Measurements from ENCODE around the gene KRT80. TPM values are rescaled to one million over a fixed set of nuclear protein-coding genes. Genes with fewer than 3 reads are reported as not detected.
A peak's percentile ranks its signal among the peaks of the same experiment; 100 is the strongest.

Gene KRT80
- total RNA-seq, 1 donor from 2014 or later, result not detected

DNA sequence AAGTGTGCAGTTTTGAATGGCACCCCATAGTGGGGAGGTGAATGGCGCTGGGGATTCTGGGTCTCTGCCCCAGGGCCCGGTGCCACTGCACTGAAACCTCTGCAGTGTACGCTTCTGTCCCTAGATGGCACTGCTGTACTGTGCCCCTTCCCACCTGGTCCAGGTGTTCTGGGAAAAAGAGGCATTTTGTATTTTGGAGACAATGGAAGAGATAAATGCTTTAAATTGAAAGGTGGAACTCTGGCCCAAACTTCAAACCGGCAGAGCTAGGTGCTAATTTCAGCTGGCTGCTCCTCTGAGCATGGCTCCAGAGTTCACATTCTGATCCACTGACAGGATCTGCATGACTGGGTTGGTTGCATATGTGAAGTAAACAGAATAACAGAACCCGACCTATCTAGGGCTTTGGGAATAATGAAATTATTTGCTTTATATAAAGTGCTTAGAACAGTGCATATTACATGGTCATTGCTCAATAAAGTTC, 52.2 kb downstream of the KRT80 start:
- peak; percentile 84 for TF ChIP-seq CTCF (conservative IDR thresholded peaks at IDR 0.05)
- no peak for DNase-seq (ENCODE audit: low read depth, low spot score)
- Mint-ChIP-seq H3K27ac (ENCODE audit: unreplicated experiment) (no peak overlapping the region), H3K36me3 (ENCODE audit: low read depth) (no peaks in the 10 kb centered on the region), H3K9me3 (no peaks in the 10 kb centered on the region), H3K27me3 (ENCODE audit: low read depth) (no peaks in the 10 kb centered on the region), H3K4me3 (no peak overlapping the region), H3K4me1 (peaks cover 27% of the 10 kb centered on the region)

GRCh38 chr12:52139147-52139546, 52.7 kb downstream of the KRT80 start:
- no peak for TF ChIP-seq CTCF (conservative IDR thresholded peaks at IDR 0.05)
- no peak overlapping the region for H3K27ac Mint-ChIP-seq (ENCODE audit: unreplicated experiment)
- H3K27me3 Mint-ChIP-seq (ENCODE audit: low read depth), result no peaks in the 10 kb centered on the region
- H3K9me3 Mint-ChIP-seq, result no peaks in the 10 kb centered on the region
- no peaks in the 10 kb centered on the region for H3K36me3 Mint-ChIP-seq (ENCODE audit: low read depth)
- no peak overlapping the region for H3K4me3 Mint-ChIP-seq
- H3K4me1 Mint-ChIP-seq, result peaks cover 27% of the 10 kb centered on the region
- DNase-seq (ENCODE audit: low read depth, low spot score), result no peak

DNA sequence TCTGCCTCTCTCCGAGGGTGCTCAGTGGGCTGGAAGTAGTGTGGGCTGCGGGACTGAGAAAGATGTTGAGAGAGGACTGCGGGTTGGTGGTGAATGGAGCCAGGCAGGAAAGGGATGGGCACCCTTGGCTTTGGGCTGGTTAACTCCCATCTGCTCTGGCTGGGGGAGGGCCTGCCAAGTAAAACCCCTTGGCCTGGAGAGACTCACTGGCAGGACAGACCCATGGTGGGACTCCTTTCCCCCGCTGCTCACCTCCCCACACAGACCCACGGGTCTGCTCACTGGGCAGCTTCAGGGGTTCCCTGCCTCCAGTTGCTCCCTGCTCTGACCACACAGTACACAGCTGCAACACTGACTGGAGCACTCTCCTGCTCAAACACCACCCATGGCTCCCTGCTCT, 54.1 kb downstream of the KRT80 start:
- TF ChIP-seq CTCF (conservative IDR thresholded peaks at IDR 0.05), result no peak
- Mint-ChIP-seq H3K36me3 (ENCODE audit: low read depth) (no peaks in the 10 kb centered on the region), H3K4me1 (peaks cover 27% of the 10 kb centered on the region), H3K9me3 (no peaks in the 10 kb centered on the region), H3K4me3 (no peak overlapping the region), H3K27ac (ENCODE audit: unreplicated experiment) (no peak overlapping the region), H3K27me3 (ENCODE audit: low read depth) (no peaks in the 10 kb centered on the region)
- DNase-seq (ENCODE audit: low read depth, low spot score), result no peak

- Mint-ChIP-seq H3K36me3 (ENCODE audit: low read depth) (no peaks in the 10 kb centered on the region), H3K27me3 (ENCODE audit: low read depth) (peaks cover 3% of the 10 kb centered on the region), H3K4me3 (no peak overlapping the region), H3K27ac (ENCODE audit: unreplicated experiment) (no peak overlapping the region), H3K4me1 (no peaks in the 10 kb centered on the region), H3K9me3 (no peaks in the 10 kb centered on the region)
- TF ChIP-seq CTCF (conservative IDR thresholded peaks at IDR 0.05), result no peak
- DNase-seq (ENCODE audit: low read depth, low spot score), result no peak
These were observed 59.1 kb downstream of the KRT80 start for GRCh38 chr12:52132754-52133161.

DNA sequence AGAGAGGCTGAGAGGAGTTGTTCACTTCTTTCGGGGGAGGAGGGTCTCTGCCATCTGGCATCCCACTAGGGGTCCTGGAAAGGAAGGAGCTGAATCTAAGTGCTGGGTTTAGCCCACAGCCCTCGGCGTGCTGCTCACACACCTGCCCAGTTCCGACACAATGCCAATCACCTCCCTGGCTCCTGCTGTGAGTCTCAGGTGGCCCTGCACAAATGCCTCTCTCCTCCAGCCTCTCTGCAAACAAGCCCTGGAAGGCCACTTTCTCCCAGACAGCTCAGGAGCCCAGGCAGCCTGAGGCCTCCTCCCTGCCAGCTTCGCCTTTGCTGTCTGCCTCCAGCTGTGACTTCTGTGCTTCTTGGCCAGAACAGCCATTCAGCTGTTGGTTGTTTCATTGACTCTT, 61.1 kb downstream of the KRT80 start:
- Mint-ChIP-seq H3K27me3 (ENCODE audit: low read depth) (peaks cover 3% of the 10 kb centered on the region), H3K9me3 (no peaks in the 10 kb centered on the region), H3K4me3 (no peak overlapping the region), H3K36me3 (ENCODE audit: low read depth) (no peaks in the 10 kb centered on the region), H3K27ac (ENCODE audit: unreplicated experiment) (no peak overlapping the region), H3K4me1 (peaks cover 12% of the 10 kb centered on the region)
- no peak for DNase-seq (ENCODE audit: low read depth, low spot score)
- no peak for TF ChIP-seq CTCF (conservative IDR thresholded peaks at IDR 0.05)

Data from neural crest cell (in vitro differentiated cells).